Measurements from ENCODE around the gene CYP4A22. TPM values are rescaled to one million over a fixed set of nuclear protein-coding genes. Genes with fewer than 3 reads are reported as not detected.
A peak's percentile ranks its signal among the peaks of the same experiment; 100 is the strongest.

Gene CYP4A22
- total RNA-seq, 2 experiments from 2014 or later = not detected

GRCh38 chr1:47183308-47184089 is 46.3 kb downstream of the CYP4A22 start:
- CTCF ChIA-PET = interaction anchor here (1.1 to 3.2 kb wide), 4 partner anchors 10 to 254 kb away, joined by 3 to 23 read pairs (median 5); partner anchors contain the start of gene FOXD2
- Mint-ChIP-seq H3K9me3 (no peaks in the 10 kb centered on the region), H3K4me1 (peaks cover 8% of the 10 kb centered on the region), H3K27ac (no peak overlapping the region), H3K4me3 (no peak overlapping the region), H3K27me3 (peaks cover 15% of the 10 kb centered on the region), H3K36me3 (ENCODE audit: low read depth) (no peaks in the 10 kb centered on the region)
- no peak for DNase-seq
- POLR2A ChIA-PET = no interaction called here

GRCh38 chr1:47184090-47184821 is 47.0 kb downstream of the CYP4A22 start:
- Mint-ChIP-seq H3K9me3 (no peaks in the 10 kb centered on the region), H3K4me3 (no peak overlapping the region), H3K4me1 (peaks cover 5% of the 10 kb centered on the region), H3K27ac (no peak overlapping the region), H3K27me3 (peaks cover 12% of the 10 kb centered on the region), H3K36me3 (ENCODE audit: low read depth) (no peaks in the 10 kb centered on the region)
- CTCF ChIA-PET = interaction anchor here (0.6 to 3.2 kb wide), 4 partner anchors 9 to 756 kb away, joined by 3 to 23 read pairs (median 4); partner anchors contain the start of gene FOXD2
- POLR2A ChIA-PET = no interaction called here
- no peak for DNase-seq

DNA sequence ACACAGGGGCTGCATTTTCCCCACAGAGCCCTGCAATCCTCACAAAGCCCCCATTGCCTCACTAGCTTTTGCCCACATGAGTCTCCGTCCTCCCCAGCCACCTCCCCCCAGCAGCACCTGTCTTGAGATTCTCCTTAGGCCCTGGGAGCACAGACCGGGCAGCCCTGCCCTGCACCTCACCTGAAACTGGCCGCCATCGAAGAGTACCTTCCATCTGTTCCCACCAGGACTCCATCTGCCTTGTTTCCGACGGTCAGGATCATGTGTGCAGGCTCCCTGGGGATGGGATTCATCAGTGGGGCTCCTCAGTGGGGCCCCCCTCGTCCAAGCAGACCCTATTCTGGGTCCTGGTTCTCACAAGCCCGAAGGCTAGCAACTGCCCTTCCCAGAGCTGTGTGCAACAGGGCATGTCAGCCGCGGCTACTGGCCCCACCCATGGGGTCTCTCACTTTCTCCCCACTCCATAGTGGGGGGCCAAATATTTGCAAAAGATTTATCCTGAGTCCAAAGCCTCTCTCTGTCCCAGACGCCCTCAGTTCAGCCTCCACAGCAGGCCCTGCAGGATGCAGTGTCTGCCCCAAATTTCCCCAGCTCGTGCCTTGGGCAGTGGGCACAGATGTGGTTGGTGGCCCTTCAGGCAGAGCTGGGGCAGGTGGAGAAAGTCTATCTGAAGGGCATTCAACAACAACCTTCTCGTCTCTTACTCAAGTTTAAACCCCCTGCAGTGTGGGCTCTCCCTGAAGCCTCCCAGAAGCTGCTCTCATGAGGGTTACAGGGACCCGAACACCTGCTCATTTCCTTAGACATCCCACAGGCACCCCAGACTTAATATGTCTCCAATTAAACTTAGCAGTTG is 47.8 kb downstream of the CYP4A22 start:
- Mint-ChIP-seq H3K27ac (no peak overlapping the region), H3K4me3 (no peak overlapping the region), H3K4me1 (no peaks in the 10 kb centered on the region), H3K27me3 (peaks cover 8% of the 10 kb centered on the region), H3K9me3 (no peaks in the 10 kb centered on the region), H3K36me3 (ENCODE audit: low read depth) (no peaks in the 10 kb centered on the region)
- ChIA-PET POLR2A (no interaction called here), CTCF (interaction anchor here (0.6 to 3.2 kb wide), 3 partner anchors 8 to 757 kb away, joined by 3 to 23 read pairs (median 5); no protein-coding TSS in a partner anchor)
- DNase-seq = no peak

- no peak overlapping the region for H3K4me3 Mint-ChIP-seq
- H3K36me3 Mint-ChIP-seq (ENCODE audit: low read depth) = no peaks in the 10 kb centered on the region
- no peak overlapping the region for H3K27ac Mint-ChIP-seq
- no peaks in the 10 kb centered on the region for H3K27me3 Mint-ChIP-seq
- DNase-seq = no peak
- ChIA-PET POLR2A (no interaction called here), CTCF (interaction anchor here (2.2 kb wide), 1 partner anchor 10 kb away, joined by 6 read pairs; no protein-coding TSS in a partner anchor)
- H3K4me1 Mint-ChIP-seq = no peaks in the 10 kb centered on the region
- H3K9me3 Mint-ChIP-seq = no peaks in the 10 kb centered on the region
Measured at GRCh38 chr1:47186267-47187185, 49.3 kb downstream of the CYP4A22 start.

GRCh38 chr1:47187231-47187925 is 50.1 kb downstream of the CYP4A22 start:
- no peaks in the 10 kb centered on the region for H3K36me3 Mint-ChIP-seq (ENCODE audit: low read depth)
- ChIA-PET CTCF (interaction anchor here (1.6 to 2.2 kb wide), 2 partner anchors 8 to 11 kb away, joined by 6 to 12 read pairs; no protein-coding TSS in a partner anchor), POLR2A (no interaction called here)
- H3K4me1 Mint-ChIP-seq = peaks cover 1% of the 10 kb centered on the region
- no peak overlapping the region for H3K4me3 Mint-ChIP-seq
- H3K27me3 Mint-ChIP-seq = no peaks in the 10 kb centered on the region
- no peaks in the 10 kb centered on the region for H3K9me3 Mint-ChIP-seq
- no peak for DNase-seq
- no peak overlapping the region for H3K27ac Mint-ChIP-seq

- Mint-ChIP-seq H3K36me3 (ENCODE audit: low read depth) (no peaks in the 10 kb centered on the region), H3K4me3 (no peak overlapping the region), H3K9me3 (no peaks in the 10 kb centered on the region), H3K4me1 (peaks cover 1% of the 10 kb centered on the region), H3K27ac (no peak overlapping the region), H3K27me3 (no peaks in the 10 kb centered on the region)
- ChIA-PET POLR2A (no interaction called here), CTCF (interaction anchor here (1.6 to 2.2 kb wide), 2 partner anchors 9 to 12 kb away, joined by 6 to 12 read pairs; no protein-coding TSS in a partner anchor)
- DNase-seq = no peak
Measured at GRCh38 chr1:47187926-47188250, 50.6 kb downstream of the CYP4A22 start.

GRCh38 chr1:47188791-47189785 is 51.8 kb downstream of the CYP4A22 start:
- DNase-seq = no peak
- ChIA-PET CTCF (interaction anchor here (1.0 to 2.2 kb wide), 5 partner anchors 10 to 248 kb away, joined by 3 to 12 read pairs (median 6); partner anchors contain the start of gene FOXD2), POLR2A (no interaction called here)
- no peak overlapping the region for H3K4me3 Mint-ChIP-seq
- H3K9me3 Mint-ChIP-seq = no peaks in the 10 kb centered on the region
- no peaks in the 10 kb centered on the region for H3K36me3 Mint-ChIP-seq (ENCODE audit: low read depth)
- H3K27ac Mint-ChIP-seq = no peak overlapping the region
- H3K27me3 Mint-ChIP-seq = peaks cover 4% of the 10 kb centered on the region
- peaks cover 1% of the 10 kb centered on the region for H3K4me1 Mint-ChIP-seq

GRCh38 chr1:47189844-47190508 is 52.7 kb downstream of the CYP4A22 start, which contains the start of gene PDZK1IP1:
Gene PDZK1IP1, minus strand, starts transcription at chr1:47190036. Its CDS starts 104 bp downstream, at chr1:47189932.
- Mint-ChIP-seq H3K4me3 (no peak within 1 kb of the TSS), H3K27me3 (peaks cover 7% of the 10 kb centered on the region), H3K4me1 (peaks cover 1% of the 10 kb centered on the region), H3K9me3 (no peaks in the 10 kb centered on the region), H3K36me3 (ENCODE audit: low read depth) (no peaks in the 10 kb centered on the region), H3K27ac (peak within 1 kb of the TSS; percentile 63)
- ChIA-PET POLR2A (no interaction called here), CTCF (interaction anchor here (1.0 to 1.4 kb wide), 3 partner anchors 11 to 248 kb away, joined by 3 to 11 read pairs (median 6); partner anchors contain the start of gene FOXD2)
- DNase-seq = no peak

- no peaks in the 10 kb centered on the region for H3K36me3 Mint-ChIP-seq (ENCODE audit: low read depth)
- H3K9me3 Mint-ChIP-seq = no peaks in the 10 kb centered on the region
- H3K27me3 Mint-ChIP-seq = peaks cover 7% of the 10 kb centered on the region
- peaks cover 1% of the 10 kb centered on the region for H3K4me1 Mint-ChIP-seq
- DNase-seq = no peak
- no peak overlapping the region for H3K4me3 Mint-ChIP-seq
- ChIA-PET CTCF (interaction anchor here (0.7 to 1.4 kb wide), 4 partner anchors 11 to 628 kb away, joined by 3 to 11 read pairs (median 4); partner anchors contain the start of gene FOXD2), POLR2A (no interaction called here)
- H3K27ac Mint-ChIP-seq = no peak overlapping the region
Measured at GRCh38 chr1:47190509-47190855, 53.2 kb downstream of the CYP4A22 start.

- Mint-ChIP-seq H3K4me3 (no peak overlapping the region), H3K27ac (no peak overlapping the region), H3K36me3 (ENCODE audit: low read depth) (no peaks in the 10 kb centered on the region), H3K27me3 (peaks cover 7% of the 10 kb centered on the region), H3K9me3 (no peaks in the 10 kb centered on the region), H3K4me1 (peaks cover 1% of the 10 kb centered on the region)
- CTCF ChIA-PET = interaction anchor here (0.7 to 4.7 kb wide), 3 partner anchors 7 to 627 kb away, joined by 3 to 23 read pairs (median 6); partner anchors contain the start of gene FOXD2
- no peak for DNase-seq
- POLR2A ChIA-PET = no interaction called here
Measured at GRCh38 chr1:47190857-47191256, 53.6 kb downstream of the CYP4A22 start.
